Gastrocnemius medialis (tissue), 4 donors: Measurements from ENCODE around the gene ALKBH8.

Source experiments
- POLR2A ChIP-seq, 2 donors: fragments of 450-650 bp; IDR thresholded peaks; one replicate each; pipeline ENCODE4 v1.6.1; 2017; ENCODE audit warnings: antibody characterized with exemption in 2 of 2, mild to moderate bottlenecking in 2 of 2, moderate library complexity in 2 of 2
- TF ChIP-seq, protein P1 (sequence below), 5 experiments: fragments of 450-650 bp in 3 of 5; fragments of 200-600 bp in 2 of 5; sonication (generic) in 2 of 5; IDR thresholded peaks in 4 of 5; conservative IDR thresholded peaks in 1 of 5; 1 replicate in 4 of 5; 2 replicates in 1 of 5; pipeline ENCODE4 v1.5.1; 2016 to 2019; ENCODE audit warnings: antibody characterized with exemption in 5 of 5, mild to moderate bottlenecking in 3 of 5, moderate library complexity in 3 of 5

DNA sequence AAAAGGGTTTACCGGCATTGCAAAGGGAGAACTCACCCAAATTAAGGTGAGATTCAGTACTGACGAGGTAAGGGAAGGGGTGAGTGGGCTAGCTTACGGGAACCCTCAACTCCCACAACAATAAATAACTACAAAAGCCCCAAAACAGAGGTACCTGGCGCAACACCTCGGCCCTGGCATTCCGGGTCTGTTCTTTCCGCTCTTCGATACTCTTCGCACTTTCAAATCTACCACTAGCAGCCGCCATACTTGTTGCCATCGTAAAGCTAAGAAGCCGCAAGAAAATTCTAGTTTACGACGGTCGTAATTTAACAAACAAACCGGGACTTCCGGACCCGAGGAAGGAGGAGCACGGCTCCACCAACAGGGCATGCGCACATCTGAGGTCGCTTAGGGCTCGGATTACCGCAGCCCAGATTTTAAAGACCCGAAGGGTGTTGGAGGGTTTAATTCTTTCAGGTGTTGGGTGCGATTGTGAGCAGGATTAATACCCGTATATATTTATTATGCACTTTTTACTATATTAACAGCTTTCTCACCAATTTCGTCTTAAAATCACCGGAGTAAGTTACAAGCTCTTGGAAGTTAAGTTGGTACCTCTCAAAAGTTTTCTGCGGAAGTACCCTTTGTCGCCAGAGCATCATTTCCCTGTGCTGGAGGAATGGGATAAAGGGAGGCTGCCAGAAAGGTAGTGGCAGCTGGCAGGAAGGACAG, 107.8 kb downstream of the ALKBH8 start, which contains the start of gene CWF19L2:
- TF ChIP-seq, protein P1, sequence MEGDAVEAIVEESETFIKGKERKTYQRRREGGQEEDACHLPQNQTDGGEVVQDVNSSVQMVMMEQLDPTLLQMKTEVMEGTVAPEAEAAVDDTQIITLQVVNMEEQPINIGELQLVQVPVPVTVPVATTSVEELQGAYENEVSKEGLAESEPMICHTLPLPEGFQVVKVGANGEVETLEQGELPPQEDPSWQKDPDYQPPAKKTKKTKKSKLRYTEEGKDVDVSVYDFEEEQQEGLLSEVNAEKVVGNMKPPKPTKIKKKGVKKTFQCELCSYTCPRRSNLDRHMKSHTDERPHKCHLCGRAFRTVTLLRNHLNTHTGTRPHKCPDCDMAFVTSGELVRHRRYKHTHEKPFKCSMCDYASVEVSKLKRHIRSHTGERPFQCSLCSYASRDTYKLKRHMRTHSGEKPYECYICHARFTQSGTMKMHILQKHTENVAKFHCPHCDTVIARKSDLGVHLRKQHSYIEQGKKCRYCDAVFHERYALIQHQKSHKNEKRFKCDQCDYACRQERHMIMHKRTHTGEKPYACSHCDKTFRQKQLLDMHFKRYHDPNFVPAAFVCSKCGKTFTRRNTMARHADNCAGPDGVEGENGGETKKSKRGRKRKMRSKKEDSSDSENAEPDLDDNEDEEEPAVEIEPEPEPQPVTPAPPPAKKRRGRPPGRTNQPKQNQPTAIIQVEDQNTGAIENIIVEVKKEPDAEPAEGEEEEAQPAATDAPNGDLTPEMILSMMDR (IDR thresholded peaks at IDR 0.05 in 4 of 5, conservative IDR thresholded peaks at IDR 0.05 in 1 of 5): peak in 1 of 5 experiments; percentile 11
- TF ChIP-seq POLR2A (IDR thresholded peaks at IDR 0.05): no peak
